Heart left ventricle (tissue), 13 donors: Measurements from ENCODE around the gene ZNF512.
"Not testable (repeated sequence)": the region's sequence is repeated elsewhere in the genome, so short reads cannot be mapped to it uniquely, and the experiment has no call there.

Source experiments
- CTCF ChIP-seq, 12 donors: fragments of 200-600 bp; sonication (generic) in 4 of 12; IDR thresholded peaks; one replicate each; pipeline versions ENCODE4 v1.5.0 to v1.8.0; 2018 to 2022; ENCODE audit warnings: antibody characterized with exemption in 12 of 12, mild to moderate bottlenecking in 5 of 12
- POLR2A ChIP-seq, 2 donors: fragments of 450-650 bp; IDR thresholded peaks; one replicate each; pipeline ENCODE4 v1.6.1; 2017; ENCODE audit warnings: antibody characterized with exemption in 2 of 2, mild to moderate bottlenecking in 2 of 2, moderate library complexity in 2 of 2
- donor health status: ischemic (EF 13 %, LVEDD 7.1; RV severe dilation, severe dysfunction).
- donor health status: DM: no; HTN: yes; CAD: no.
- donor health status: DM: no; HTN: no; CAD: no.
- donor health status: ischemic (EF 25% LVEDD 6.9; RV normal size, moderate dysfunction).
- donor health status: ischemic (EF 25% LVEDD 5.7; RV mildly dilated, moderate dysfunction).
- donor health status: ischemic (EF 35%, LVEDD 5.7; RV mildly dilated, moderate dysfunction).
- donor health status: nonischemic (EF 11% LVEDD 7.7; RV severe dilation, severe dysfunction).
- donor health status: DM: yes; HTN: yes; CAD: no.
- donor health status: PGD.
- donor health status: ischemic (EF 29% LVEDD 5.4; RV normal size, mild dysfunction).
- donor health status: nonischemic (EF 23%, LVEDD 6.1; RV moderate dilation, normal function).

GRCh38 chr2:27538839-27539450 lies 43.9 kb upstream of the ZNF512 start:
- TF ChIP-seq CTCF, POLR2A (IDR thresholded peaks at IDR 0.05): not testable (repeated sequence)
